Activated CD8-positive, alpha-beta memory T cell treated with anti-CD3 and anti-CD28 coated beads, Interleukin-2, amount 50 U/mL, for 24 hours (primary cell): Measurements from ENCODE around the gene DLG2.
"Not testable (repeated sequence)": the region's sequence is repeated elsewhere in the genome, so short reads cannot be mapped to it uniquely, and the experiment has no call there.

Source experiments
- DNase-seq: peaks from one replicate; pipeline ENCODE4 v3.0.0-alpha.2; 2020; ENCODE audit errors: extremely low read depth

DLG2 gene

DNA sequence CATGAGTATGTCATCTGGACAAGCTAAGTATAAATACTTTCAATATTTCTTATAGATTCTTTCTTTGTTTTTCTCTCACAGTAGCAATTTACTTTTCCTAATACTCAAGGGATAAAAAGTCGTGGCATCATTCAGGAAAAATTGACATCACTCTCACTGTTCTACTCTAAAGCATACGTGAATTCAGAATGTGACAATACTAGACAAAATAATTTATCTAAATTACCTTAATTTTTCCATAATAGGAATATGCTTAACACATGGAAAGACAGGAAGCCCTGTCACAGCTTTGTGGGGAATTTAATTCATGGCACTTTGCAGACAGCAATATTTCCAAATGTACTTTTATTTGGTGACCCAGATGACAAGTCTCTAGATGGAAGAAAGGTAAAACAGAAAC is 394.6 kb downstream of the DLG2 start:
- no peak for DNase-seq

- DNase-seq = no peak
Measured at GRCh38 chr11:85231588-85231987, 395.6 kb downstream of the DLG2 start.

DNA sequence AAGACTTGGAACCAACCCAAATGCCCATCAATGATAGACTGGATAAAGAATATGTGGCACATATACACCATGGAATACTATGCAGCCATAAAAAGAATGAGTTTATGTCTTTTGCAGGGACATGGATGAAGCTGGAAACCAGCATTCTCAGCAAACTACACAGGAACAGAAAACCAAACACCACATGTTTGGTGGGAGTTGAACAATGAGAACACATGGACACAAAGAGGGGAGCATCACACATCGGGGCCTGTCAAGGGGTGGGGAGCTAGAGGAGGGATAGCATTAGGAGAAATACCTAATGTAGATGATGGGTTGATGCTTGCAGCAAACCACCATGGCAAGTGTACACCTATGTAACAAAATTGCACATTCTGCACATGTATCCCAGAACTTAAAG is 397.4 kb downstream of the DLG2 start:
- not testable (repeated sequence) for DNase-seq

GRCh38 chr11:85196968-85197367 is 430.2 kb downstream of the DLG2 start:
- no peak for DNase-seq

GRCh38 chr11:85195934-85196333 is 431.2 kb downstream of the DLG2 start:
- DNase-seq = no peak

GRCh38 chr11:85187992-85188391 is 439.2 kb downstream of the DLG2 start:
- DNase-seq = no peak

- no peak for DNase-seq
Measured at GRCh38 chr11:85184721-85185120, 442.4 kb downstream of the DLG2 start.

DNA sequence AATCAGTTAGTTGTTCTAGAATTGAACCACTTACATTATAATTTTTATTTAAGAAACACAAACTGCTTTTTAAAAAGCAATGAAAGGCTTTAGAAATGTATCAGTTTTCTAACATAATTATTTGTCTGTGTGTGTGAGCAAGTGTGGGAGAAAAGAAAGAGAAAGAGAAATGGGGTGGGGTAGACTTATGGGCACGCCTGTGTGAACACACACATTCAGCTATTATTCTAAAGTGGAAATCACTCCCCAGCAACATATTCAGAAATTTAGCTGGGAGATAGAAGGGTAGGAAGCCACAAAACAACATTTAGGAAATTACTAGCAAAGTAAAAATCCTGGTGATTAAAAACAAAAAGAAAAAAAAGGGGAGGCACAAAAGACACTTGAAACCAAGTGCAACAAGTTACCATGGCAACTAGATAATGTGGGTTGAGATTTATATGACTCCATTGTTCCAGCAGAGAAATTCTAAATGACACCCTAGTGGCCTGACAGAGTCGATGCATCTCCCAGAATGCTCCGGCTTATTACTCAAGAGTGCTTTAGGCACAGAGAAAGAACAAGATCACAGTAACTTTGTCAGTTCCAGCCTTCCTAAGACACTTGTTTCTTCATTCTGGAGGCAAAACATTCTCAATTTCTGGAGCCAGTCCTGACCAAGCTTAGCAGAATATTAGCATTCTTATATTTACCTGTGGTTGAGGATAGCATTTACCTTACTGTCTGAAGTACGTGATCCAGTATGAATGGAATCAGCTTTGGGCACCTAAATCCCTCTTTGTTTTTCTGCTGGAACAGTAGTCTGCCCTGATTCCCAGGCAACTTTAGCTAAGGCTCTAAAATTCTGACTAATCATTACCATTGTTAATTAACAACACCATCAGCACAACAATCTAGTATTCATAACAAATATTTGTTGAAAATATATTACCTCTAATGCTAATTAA is 444.4 kb downstream of the DLG2 start:
- no peak for DNase-seq

- DNase-seq = no peak
Measured at GRCh38 chr11:85180528-85180927, 446.6 kb downstream of the DLG2 start.

- no peak for DNase-seq
Measured at GRCh38 chr11:85171648-85172257, 455.4 kb downstream of the DLG2 start.

DNA sequence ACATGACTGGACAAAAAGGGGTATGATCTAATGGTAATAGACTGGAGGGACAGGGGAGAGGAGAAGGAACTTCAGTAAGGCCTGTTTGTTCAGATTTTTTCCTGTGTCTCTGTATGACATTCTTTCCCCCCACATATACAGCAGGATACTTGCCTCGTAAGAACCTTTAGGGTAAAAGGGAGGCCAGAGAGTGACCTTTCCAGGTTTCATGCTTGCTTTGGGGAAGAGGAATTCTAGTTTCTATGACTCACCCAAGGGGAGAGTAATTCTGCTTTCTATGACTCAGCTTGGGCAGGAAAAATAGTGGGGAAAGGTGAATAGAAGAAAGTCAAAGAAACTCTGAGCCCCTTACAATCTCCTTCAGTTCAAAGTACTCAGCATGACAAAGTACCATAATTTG is 457.0 kb downstream of the DLG2 start:
- no peak for DNase-seq

DNA sequence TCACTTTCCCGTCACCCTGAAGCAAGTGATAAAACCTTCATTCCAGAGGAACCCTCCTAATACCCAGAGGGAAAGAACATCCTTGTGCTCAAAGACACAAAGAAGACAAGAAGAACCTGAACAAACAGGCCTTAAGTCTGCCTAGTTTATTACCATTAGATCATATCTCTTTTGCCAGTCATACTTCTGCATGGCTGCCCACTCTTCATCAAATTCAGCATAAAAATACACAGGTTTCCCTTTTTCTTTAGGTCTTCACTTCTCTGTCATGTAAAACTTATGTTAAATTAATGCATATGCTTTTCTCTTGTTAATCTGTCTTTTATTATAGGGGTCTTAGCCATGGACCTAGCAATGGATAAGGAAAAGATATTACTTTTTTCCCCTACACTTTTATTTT is 459.7 kb downstream of the DLG2 start:
- no peak for DNase-seq

DNA sequence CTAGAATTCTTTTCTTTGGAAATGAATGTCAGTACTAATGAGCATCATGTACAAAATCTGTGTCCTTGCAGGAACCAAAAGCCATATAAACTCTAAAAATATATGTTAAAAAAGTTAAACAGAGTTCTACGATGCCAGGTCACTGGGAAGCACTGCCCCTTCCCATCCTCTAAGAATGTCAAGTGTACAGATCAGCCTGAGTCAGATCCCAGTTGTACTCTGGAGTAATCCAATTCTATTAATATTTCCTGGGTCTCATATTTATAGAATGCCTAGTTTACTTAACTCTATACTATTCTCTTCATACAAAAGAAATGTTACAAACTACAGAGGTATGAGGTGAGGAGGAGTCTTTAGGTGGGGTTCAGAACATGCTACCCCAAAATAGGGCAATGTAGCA is 460.1 kb downstream of the DLG2 start:
- no peak for DNase-seq

- DNase-seq = no peak
Measured at GRCh38 chr11:85165819-85166218, 461.3 kb downstream of the DLG2 start.

- no peak for DNase-seq
Measured at GRCh38 chr11:85164743-85165142, 462.4 kb downstream of the DLG2 start.

GRCh38 chr11:85154294-85154693 is 472.9 kb downstream of the DLG2 start:
- DNase-seq = no peak

DNA sequence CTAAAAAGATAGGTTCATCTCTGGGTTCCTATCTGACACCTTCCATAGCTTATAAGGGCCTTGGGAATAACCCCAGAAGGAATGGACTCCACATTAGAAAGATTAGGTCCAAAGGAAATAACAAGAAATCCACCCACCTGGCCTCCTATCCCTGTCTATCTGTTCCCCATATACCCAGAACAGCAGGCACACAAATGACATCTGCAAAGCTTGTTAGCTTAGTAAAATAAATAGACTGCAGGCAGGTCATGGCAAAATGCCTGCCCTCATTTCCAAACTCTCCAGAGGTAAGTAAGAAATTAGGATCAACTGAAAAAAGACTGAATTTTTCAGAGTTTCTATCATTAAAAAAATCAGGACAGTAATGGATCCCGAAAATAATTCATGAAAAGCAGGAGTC is 489.5 kb downstream of the DLG2 start:
- DNase-seq = no peak

- DNase-seq = no peak
Measured at GRCh38 chr11:85133636-85134035, 493.5 kb downstream of the DLG2 start.

DNA sequence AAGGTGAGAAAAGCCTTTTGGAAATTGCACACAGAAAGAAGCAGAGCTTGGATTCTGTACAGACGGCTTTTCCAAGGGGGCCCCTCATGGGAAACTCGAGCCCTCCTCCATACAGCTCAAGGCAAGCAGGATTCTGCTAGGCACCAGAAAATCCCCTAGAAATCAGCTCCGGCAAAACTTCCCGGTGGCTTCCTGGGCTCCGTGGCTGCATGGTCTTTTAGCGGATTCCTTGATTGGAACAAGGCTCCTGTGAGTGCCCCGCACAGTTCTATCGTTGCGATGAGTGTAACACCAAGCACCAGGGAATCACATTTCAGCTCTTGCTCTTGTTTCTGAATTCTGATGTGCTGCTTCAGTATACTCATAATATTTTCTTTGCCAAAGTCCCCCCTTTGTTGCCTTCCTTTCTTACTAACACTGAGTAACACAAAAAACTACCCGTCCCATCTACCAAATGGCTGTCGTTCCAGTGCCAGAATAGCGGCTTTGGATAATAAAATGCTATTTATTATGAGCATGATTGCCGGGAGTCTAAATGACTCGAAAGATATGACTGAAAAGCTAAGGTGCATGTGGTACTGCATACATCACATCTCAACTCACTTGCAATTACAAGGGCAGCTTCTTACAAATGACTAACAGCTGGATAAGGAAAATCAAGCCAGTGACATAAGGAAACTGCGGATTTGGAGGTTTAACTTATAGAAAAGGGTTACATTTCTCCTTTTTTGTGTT is 494.1 kb downstream of the DLG2 start:
- DNase-seq = no peak

DNA sequence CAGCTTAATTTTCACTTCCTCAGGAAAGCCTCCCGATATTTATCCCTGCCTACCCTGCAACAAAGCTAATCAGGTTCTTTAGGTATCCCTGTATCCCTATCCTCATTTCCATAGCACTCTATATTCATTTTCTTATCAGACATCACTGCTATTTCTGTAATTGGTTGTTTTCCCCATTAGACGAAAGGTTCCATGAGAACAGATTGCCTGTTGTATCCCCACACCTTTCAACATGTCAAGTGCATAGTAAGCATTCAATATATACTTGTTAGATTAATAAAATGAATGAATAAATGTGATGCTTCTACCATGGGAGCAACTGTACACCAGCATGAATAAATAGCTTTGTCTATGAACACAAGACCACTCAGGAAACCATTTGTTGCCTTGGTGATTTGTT is 499.8 kb downstream of the DLG2 start:
- no peak for DNase-seq

DNA sequence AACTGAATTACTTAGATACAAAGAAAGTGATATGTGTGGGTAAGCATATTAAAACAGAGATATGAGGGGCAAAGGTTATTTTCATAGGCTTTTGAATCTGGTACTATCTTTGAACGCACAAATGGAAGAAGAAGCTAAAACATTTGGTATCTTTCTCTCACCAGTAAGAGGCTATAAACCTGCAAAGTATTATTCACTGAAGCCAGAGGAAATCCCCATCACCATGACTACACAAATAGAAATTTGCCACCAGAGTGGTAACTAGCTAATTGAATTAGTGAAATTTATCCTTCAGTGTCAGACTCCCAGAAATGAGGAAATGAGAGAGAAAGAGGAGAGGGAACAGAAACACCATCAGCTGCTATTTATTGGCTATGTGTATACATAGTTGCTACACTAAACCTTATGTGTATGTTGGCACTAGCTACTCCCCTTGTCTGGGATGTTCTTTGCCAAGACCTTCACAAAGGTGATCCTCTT is 503.4 kb downstream of the DLG2 start:
- DNase-seq = no peak

- no peak for DNase-seq
Measured at GRCh38 chr11:85118151-85118550, 509.0 kb downstream of the DLG2 start.

DNA sequence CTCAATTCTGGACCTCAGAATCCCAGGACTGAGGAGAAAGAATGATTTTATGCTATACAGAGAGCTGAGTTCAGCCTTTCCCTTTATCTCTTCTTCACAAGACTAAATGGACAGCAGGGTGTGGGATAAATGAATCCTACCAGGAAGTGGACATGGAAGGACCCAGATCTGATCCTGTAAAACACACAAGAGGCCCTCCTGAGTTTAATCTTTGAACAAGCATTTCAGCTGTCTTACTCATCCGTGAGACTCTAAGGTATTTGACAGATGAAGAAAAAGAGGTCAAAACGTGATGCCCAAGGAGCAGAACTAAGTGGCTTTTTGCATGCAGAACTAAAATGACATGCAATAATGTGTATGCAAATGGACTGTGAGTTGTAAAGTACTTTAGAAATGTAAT is 511.3 kb downstream of the DLG2 start:
- DNase-seq = no peak
